CD4-positive, alpha-beta T cell treated with Interleukin-21 for 1 hour (primary cell): ENCODE measurements around the gene SPOCK1.
A peak's percentile ranks its signal among the peaks of the same experiment; 100 is the strongest.
"Not testable (repeated sequence)": the region's sequence is repeated elsewhere in the genome, so short reads cannot be mapped to it uniquely, and the experiment has no call there.

Source experiments
- DNase-seq: peaks from one replicate; pipeline ENCODE4 v3.0.0-alpha.2; 2020

Gene SPOCK1

DNA sequence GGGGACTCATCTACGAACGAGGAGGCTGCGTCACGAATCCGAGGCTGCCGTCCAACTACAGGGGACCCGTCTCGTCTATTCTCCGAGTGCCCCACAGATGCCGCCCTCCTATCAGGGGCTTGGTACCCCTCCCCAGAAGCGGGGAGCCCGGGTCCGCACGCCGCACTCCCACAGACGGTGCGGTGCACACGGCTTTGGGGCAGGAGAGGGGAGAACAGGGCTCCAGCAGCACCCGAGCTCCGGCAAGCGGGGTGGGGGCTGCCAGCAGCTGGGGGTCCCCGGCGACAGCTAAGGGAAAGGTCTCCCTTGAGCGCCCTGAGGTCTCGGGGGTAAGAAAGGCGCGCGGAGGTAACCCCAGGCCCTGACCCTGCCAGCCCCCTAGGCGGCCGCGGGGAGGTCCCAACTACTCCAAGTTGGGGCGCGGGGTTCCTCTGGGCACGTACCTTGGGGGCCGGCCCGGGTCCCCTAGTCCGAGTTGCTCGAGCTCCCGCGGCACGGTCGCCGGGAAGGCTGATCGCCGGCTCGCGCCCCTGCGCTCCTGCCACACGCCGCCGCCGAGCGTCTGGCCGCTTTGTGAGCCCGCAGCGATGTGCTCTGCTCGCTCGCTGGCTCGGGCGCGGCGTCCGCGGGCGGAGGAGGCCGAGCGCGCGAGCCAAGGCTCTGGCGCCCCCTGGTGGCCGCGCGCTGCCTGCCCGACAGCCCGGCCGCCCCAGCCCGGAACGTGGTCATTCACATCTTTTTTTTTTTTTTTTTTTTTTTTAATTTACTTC lies at the start of gene SPOCK1:
Gene SPOCK1 (minus strand): TSS at position 591 of the 770 bp plus-strand sequence.
- peak; percentile 35 for DNase-seq

DNA sequence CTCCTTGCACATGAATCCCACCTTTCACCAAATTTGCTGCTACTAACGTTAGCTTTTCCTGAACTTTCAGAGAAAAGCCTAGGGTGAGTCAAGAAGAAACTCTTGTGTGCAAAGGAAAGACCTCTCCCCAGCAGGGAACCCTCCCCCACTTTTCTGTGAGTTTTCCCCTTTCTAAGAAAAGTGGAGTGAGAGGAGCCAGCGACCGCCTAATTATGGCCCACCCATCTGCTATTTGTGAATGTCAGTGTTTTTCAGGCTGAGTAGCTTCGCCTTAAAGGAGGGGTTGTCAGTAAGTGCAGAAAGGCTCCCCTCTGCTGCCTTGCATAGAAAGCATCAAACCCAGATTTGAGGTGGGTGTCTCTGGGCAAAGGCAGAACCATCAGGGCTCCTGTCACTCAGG lies 46.8 kb upstream of the SPOCK1 start:
- no peak for DNase-seq

DNA sequence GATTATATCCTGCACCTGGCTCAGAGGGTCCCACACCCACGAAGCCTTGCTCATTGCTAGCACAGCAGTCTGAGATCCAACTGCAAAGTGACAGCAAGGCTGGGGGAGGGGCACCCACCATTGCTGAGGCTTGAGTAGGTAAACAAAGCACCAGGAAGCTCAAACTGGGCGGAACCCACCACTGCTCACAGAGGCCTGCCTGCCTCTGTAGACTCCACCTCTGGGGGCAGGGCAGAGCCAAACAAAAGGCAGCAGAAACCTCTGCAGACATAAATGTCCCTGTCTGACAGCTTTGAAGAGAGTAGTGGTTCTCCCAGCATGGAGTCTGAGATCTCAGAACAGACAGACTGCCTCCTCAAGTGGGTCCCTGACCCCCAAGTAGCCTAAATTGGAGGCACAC lies 36.3 kb upstream of the SPOCK1 start:
- DNase-seq, result not testable (repeated sequence)

DNA sequence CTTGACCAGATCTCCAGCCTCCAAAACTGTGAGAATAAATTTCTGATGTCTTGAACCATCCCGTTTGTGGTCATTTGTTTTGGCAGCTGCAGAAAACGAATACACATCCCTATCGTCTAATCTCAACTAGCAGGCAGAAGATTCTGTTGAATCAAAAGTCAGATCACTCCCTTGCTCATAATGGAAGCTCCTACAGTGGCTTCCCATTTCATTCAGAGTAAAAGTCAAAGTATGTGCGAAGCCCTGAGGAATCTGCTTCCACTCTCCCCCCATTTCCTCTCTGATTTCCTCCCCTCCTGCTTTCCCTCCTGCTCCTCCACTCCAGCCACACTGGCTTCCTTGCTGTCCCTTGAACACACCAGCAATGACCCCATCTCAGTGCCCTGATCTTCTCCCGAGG lies 34.8 kb upstream of the SPOCK1 start:
- DNase-seq, result no peak

DNA sequence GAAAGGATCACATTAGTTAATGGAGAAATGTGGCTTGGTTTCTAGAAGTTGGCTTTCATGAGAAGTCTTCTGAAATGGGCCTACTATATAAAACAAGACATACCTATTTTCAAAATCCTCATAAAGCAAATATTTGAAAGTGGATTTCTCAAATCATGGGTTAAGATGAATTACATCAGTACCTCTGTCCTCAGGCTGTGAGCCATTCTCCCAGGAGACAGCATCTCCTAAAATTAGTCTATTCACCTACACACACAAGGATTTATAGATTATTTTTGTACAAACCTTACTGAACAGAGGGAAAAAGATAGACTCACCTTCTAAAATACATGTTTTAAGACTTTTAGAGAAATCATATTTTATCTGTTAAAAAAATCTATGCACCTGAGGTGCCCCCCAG lies 32.1 kb upstream of the SPOCK1 start:
- DNase-seq, result no peak

DNA sequence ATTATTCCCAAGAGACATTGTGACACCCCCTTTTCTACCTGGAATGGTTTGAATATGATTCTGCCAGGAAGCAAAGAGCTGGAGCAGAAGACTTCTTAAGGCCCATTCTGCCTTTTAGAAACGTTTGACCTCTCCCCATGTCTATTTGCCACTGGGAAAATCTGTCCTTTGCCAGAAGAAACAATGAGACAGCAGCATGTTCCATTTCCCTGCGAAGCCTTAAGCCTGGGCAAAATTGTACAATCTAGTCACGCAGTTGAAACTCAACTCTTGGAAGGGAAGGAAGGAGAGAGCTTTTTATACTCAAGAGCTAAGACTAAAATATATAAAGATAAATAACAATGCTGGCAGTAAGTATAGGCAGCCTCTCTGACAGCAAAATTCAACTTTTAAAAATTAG lies 22.1 kb upstream of the SPOCK1 start:
- DNase-seq, result no peak

DNA sequence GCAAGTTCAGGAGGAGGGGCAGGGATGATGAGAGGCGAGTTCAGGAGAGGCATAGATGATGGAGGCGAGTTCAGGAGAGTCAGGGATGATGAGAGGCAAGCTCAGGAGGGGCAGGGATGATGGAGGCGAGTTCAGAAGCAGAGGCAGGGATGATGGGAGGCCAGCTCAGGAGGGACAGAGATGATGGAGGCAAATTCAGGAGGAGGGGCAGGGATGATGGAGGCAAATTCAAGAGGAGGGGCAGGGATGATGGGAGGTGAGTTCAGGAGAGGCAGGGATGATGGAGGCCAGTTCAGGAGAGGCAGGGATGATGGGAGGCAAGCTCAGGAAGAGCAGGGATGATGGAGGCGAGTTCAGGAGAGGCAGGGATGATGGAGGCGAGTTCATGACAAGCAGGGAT lies 17.8 kb upstream of the SPOCK1 start:
- no peak for DNase-seq

DNA sequence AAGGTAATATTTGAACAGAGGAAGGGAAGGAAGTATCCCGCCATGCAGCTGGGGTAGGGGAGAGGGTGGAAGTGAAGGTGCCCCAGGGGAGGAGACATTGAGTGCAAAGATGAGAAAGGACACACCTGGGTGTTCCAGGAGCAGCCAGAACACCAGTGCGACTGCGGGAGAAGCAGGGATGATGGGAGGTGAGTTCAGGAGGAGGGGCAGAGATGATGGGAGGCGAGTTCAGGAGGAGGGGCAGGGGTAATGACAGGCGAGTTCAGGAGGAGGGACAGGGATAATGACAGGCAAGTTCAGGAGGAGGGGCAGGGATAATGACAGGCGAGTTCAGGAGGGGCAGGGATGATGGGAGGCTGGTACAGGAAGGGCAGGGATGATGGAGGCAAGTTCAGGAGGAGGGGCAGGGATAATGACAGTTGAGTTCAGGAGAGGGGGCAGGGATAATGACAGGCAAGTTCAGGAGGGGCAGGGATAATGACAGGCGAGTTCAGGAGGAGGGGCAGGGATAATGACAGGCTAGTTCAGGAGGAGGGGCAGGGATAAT lies 17.2 kb upstream of the SPOCK1 start:
- no peak for DNase-seq

DNA sequence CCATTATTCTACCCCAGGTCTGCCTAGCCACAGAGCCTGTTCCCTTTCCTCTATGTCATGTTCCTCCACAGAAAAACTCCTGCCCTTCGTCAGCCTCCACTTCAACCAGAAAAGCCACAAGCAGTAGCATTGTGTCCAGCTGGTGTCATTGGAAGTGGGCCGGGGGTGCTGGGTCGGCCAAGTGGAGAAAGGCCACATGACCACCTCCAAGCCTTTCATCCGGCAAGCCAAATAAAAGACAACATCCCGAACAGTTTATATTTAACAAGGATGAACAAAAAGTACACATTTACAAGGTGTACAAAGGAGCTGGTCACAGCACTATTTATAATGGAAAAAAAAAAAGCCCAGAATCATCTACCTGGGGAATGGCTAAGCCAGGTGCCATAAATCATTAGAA lies 16.1 kb upstream of the SPOCK1 start:
- no peak for DNase-seq

DNA sequence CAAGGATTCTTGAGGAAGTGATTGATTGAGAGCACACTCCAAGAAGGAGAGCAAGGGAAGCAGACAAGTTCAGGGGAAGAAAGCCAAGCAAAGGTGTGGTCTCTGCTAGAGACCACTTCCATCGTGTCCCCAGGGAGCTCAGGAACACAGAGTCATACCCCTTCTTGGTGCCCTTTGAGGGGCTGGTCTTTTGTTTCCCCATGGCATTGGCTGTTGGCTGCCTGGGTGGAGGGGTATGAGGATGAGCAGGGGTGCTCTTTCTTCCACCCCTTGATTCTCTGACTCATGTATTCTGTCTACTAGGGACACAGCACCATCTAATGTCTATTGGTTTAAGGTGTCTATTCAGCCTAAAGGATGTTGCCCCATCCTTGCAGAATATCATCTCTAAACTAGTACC lies 11.5 kb upstream of the SPOCK1 start:
- no peak for DNase-seq

DNA sequence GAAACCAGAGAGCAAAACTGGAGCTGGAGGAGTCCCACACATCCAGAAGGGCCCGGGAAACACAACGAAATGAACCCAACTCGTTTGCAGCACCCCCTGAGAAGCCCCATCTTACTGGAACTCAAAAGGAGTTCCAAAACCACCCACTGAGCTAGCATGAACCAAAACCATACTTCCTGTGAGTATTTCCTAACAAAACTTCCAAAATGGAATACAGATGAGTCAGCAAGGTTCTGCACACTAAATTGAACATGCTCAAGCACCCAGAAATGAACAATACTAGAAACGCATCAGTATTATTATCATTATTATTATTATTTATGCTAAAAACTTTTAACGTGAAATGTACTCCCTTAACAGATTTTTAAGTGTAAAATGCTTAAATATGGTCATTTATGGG lies 8.0 kb upstream of the SPOCK1 start:
- DNase-seq, result no peak

DNA sequence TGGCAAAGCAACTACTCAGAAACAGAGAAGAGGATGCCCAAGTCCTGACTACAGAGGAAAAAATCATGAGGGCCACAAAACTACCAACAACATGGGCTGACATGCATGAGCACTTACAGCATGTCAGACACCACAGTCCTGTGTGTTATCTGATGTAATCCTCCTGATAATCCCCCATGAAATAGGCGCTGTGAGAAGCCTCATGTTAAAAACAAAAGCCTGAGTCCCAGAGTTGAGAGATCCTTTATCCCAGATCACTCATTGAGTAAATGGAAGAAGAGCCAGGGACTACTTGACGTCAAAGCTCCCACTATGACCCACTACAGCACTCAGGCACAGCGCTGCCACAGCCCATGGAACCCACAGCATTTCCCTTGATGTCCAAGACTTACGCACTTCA lies 7.2 kb upstream of the SPOCK1 start:
- no peak for DNase-seq

DNA sequence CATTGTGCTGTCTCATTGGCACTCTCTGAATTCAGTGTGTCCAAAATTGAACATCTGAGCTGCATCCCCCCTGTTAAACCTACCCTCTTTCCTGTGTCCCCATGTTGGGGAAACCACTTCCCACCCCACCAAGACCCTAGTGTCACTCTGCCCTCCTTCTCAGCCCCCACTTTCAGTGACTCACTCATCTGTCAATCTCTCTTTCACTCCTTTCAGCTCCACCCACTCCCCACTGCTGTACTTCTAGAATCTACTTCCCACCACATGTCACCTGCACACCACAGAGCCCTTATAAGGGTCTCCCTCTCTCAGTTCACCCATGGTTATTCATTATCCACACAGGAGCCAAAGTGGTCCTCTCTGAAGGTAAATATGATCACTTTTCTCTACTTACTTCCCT lies 5.8 kb upstream of the SPOCK1 start:
- no peak for DNase-seq

DNA sequence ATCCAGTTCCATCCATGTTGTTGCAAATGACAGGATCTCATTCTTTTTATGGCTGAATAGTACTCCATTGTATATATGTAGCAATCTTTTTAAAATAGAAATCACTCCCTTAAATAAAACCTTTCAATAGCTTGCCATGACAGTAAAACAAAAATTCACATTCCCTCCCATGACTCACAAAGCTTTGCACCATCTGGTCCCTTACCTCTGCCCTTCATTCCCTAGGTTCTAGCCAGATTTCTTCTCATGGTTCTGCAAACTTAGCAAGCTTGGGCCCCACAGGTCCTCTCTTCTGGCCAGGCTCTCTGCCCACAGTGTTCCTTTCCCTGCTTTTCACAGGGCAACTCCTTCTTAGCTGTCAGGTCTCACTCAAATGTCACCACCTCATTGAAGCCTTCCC lies 4.3 kb upstream of the SPOCK1 start:
- no peak for DNase-seq

DNA sequence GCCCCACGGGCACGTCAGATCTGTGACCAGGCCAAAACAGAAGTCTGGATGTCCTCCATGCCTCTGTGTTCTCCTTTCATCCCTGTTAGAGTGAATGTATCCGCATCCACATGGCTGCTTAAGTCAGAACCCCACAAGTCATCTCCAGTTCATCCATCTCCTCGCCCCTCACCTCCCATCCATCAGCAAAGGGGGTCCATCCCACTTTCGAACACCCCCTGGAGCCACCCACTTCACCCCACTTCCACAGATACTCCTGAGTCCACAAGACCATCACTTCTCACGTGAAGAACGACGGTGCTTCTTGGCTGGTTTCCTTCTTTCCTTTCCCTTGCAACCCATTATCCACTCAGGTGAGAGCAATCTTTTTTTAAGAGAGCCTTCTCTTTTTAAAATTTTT lies 3.5 kb upstream of the SPOCK1 start:
- no peak for DNase-seq

DNA sequence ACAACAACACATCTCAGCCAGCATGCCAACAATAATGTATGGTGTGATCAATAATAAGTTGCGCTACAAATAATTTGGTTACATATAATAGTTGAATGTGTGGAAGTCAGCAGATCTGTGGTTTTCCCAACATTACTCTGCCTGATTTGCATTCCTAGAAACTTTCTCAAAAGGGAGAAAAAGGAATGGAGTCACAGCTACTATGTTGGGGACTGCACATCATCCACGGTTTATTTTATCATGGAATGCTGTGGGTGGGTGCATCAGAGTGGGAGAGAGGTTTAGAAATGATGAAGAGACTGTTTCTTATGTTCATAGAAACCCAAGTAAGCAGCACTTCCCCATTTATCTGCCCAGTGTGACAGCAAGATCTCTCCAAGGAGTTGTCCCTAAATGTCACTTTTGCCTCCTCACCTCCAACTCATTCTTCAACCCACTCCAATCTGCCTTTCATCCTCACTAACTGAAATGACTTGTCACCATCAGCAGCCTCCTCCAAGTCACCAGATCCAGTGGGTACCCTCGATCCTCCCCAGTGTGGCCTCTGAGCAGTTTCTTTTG lies 2.8 kb upstream of the SPOCK1 start:
- DNase-seq, result no peak

DNA sequence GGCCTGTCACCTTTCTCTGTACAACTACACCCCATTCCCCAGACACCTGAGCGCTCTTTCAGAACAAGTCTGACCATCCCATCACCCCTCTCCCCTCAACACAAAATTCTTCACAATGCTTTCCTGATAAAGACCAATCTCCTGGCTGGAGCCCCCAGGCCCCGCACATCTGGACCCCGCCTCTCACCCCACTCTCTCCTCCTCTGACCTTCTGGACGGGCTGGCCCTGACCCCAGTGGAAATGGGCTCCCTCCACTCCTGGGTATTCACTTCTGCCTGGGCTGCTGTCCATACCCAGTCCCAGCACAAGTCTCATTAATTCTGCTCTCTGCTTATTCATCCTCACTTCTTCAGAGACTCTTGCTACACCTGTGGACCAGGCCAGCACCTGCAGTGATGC lies 2.1 kb upstream of the SPOCK1 start:
- no peak for DNase-seq

DNA sequence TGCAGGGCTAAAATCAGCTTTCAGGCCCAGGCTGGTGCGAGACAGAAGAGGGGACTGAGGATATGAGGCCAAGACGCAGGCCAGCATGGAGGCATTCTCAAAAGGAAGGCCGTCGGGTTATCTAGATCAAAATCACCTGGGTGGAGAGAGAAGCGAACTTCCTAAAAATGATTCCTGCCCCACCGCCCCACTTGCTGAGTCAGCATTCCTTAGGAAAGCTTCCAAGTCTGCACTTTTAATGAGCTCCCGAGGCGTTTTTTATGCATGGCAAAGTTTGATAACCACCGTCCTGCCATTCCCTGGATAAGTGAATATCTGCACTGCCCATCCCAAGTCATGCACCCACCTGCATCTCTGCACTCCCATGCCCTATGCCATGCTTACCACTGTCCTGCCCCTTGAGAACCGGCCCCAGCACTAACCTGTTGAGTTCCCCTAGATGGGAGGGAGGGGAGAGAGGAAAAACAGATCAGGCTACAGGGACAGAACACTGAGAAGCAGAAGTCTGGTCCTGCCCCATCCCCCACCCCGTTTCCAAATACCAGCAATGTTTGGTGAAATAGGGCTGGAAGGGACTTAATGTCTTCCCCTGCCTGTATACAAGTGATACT lies 1.6 kb upstream of the SPOCK1 start:
- DNase-seq, result no peak

DNA sequence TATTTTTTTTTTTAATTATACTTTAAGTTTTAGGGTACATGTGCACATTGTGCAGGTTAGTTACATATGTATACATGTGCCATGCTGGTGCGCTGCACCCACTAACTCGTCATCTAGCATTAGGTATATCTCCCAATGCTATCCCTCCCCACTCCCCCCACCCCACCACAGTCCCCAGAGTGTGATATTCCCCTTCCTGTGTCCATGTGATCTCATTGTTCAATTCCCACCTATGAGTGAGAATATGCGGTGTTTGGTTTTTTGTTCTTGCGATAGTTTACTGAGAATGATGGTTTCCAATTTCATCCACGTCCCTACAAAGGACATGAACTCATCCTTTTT lies 351 bp upstream of the SPOCK1 start:
- not testable (repeated sequence) for DNase-seq

DNA sequence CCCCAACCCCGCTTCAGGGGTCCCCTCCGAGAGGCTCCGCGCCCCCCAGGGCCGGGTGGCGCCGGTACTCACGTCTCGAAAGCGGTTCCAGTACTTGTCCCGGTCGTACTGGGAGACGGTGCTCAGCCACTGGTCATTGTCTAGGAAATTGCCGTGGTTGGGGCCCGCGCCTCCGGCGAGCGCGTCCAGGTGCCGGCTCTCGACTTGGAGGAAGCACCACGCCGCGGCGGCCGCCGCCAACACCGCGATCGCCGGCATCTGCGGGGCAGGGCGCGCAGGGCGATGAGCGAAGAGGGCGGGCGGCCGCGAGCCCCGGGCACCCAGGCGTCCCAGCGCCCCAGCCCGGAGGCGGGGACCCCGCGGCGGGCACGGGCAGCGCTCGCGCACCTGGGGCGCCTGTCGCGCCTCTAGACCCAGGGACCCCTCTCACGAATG lies 808 bp downstream of the SPOCK1 start:
- no peak for DNase-seq

DNA sequence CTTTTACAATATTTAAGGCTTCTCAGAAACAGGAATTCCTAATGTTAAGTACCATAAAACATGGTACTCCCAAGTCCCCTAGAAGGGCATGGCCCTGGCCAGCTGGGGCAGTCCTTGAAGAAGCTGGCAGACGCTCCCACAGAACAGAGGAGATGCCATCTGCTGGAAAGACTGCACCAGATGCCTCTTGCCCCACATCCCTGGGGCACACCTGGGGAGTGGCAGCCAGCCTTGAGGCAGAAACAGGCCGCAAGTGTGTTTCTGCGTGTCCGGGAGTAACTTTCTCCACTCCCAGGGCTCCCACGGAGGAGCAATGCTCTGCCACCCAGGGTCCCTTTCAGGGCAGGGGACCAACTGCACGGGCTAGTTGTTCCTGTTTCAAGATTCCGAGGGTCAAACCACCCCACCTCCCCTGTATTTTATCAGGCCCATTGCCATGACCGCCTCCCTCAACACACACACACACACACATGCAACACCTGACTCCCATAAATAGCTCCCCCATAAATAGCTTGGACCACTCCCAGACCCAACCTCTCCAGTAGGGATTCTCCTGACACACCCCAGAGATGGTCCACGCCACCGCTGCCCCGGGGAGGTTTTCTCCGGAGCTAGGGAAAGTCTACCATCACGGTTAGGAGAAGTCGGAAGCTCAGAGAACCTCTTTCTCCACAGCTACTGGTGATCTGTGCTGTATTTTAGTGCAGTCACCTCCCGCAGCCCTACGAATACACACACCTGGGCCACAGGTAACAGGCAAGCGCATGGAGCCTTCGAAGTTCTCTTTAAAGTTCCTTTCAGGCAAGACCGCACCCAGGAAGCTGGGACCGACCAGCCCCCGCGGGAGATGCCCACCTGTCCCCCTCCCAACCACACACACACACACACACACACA lies 1.5 kb downstream of the SPOCK1 start:
- no peak for DNase-seq

DNA sequence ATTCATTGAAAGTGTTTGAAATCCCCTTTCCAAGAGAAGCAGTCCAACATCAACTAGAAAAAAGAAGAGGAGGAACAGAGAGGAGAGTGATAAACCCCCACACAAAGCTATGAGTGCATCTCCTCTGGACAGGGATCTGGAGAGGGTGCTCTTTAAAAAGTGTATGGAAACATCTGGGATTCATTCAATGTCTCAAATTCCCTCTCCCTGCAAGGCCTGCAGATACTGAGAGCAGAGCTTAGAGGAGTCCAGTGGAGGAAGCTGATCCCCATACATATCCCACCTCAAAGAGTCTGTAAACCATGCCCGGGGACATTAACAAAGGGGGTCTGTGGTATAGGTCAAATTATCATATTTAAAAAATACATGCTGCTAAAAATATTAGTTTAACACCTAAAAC lies 2.2 kb downstream of the SPOCK1 start:
- no peak for DNase-seq

DNA sequence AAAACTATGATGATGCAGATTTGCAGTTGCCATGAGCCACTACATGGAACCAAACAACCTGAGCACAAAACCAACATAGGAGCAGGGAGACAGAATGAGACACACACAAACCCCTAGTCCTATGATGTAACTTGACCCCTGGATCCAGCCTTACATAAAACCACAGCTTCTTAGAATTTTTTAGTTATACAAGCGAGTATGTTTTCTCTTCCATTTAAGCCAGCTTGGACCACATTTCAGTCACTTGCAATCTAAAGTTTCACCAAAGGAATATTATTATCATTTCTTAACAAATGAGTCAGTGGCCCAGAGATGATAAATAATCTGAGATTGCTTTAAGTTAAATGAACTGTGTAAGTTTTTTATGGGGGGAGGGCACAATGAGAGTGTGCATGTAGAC lies 6.8 kb downstream of the SPOCK1 start:
- DNase-seq, result no peak
